K562 (cell line): Measurements from ENCODE around the gene KIAA1614. TPM values are rescaled to one million over a fixed set of nuclear protein-coding genes. Genes with fewer than 3 reads are reported as not detected.

ENCODE experiments used
- ATAC-seq: fragments of 200-7000 bp; cut with Tn5 transposase; 3 replicates; pipeline ENCODE4 v1.9.1; 2020; ENCODE audit warnings: moderate library complexity
- BruUV-seq: library from RNA; stranded (reverse); fragments of 400-500 nt; replicated peaks from 2 replicates; lab custom pipeline; 2021; lab: Mats Ljungman, UMichigan
- CTCF ChIA-PET: fragments of 300-600 bp; formaldehyde crosslinking; extraction: SDS; loops from one replicate; lab custom pipeline; 2021; ENCODE audit warnings: low intra/inter-chr PET ratio; lab: Yijun Ruan, JAX
- POLR2A ChIA-PET: fragments of 300-600, 350-650 bp; sonication (Branson Sonifier 250); formaldehyde crosslinking; extraction: SDS; loops from one replicate; lab custom pipeline; 2021; ENCODE audit warnings: antibody characterized with exemption, inconsistent platforms; lab: Yijun Ruan, JAX
- DNase-seq, 4 experiments: peaks; one replicate each; pipeline versions ENCODE4 v3.0.0 to v3.0.0-alpha.2; 2011 to 2018; ENCODE audit warnings: low spot score in 3 of 4, mixed read lengths in 3 of 4; ENCODE audit errors: extremely low read depth in 1 of 4
- FAIRE-seq: peaks from 2 replicates; lab custom pipeline; 2011; peaks lifted over from hg19 to GRCh38; lab: Jason Lieb, UNC
- H2AFZ ChIP-seq: 2 replicates; pipeline ENCODE4 v1.6.0; 2011; ENCODE audit warnings: low read depth, low read length, control low read depth, inconsistent platforms
- H3K27ac ChIP-seq: fragments of 200-600 bp; 3 replicates; pipeline ENCODE4 v1.8.0; 2011; ENCODE audit warnings: low read depth, mild to moderate bottlenecking, control low read depth, inconsistent platforms, low read length, moderate library complexity, mixed read lengths; ENCODE audit errors: extremely low read depth
- H3K27me3 ChIP-seq, 2 experiments: fragments of 300-600 bp in 1 of 2; 2 replicates in 1 of 2; 3 replicates in 1 of 2; pipeline versions ENCODE4 v1.6.0 to v1.8.0; 2011; ENCODE audit warnings: inconsistent platforms in 2 of 2, low read length in 2 of 2, mild to moderate bottlenecking in 1 of 2, mixed read lengths in 1 of 2, moderate library complexity in 1 of 2; ENCODE audit not compliant: control insufficient read depth in 2 of 2, insufficient read depth in 2 of 2
- H3K36me3 ChIP-seq: fragments of 300-600 bp; 3 replicates; pipeline ENCODE4 v1.8.0; 2011; ENCODE audit warnings: mild to moderate bottlenecking, low read length, inconsistent platforms; ENCODE audit not compliant: control insufficient read depth, insufficient read depth
- H3K4me1 ChIP-seq, 2 experiments: fragments of 200-600 bp in 1 of 2; replicated peaks in 1 of 2; 2 replicates in 1 of 2; 3 replicates in 1 of 2; pipeline versions ENCODE4 v1.5.1 to v1.8.0; 2011; ENCODE audit warnings: inconsistent platforms in 2 of 2, low read length in 2 of 2, mild to moderate bottlenecking in 1 of 2, mixed read lengths in 1 of 2, moderate library complexity in 1 of 2; ENCODE audit not compliant: control insufficient read depth in 2 of 2, insufficient read depth in 2 of 2
- H3K4me2 ChIP-seq: 2 replicates; pipeline ENCODE4 v1.6.1; 2011; ENCODE audit warnings: low read length, control low read depth, inconsistent platforms, mixed read lengths; ENCODE audit not compliant: insufficient read depth
- H3K4me3 ChIP-seq: fragments of 200-600 bp; sonication (generic), shearing (Covaris generic); 2 replicates; pipeline ENCODE4 v1.5.1; 2016; ENCODE audit warnings: control low read depth, inconsistent platforms
- H3K79me2 ChIP-seq: fragments of 200-600 bp; 3 replicates; pipeline ENCODE4 v1.8.0; 2011; ENCODE audit warnings: low read length, inconsistent platforms; ENCODE audit not compliant: control insufficient read depth, insufficient read depth
- H3K9ac ChIP-seq, 2 experiments: 2 replicates each; pipeline versions ENCODE4 v1.6.0 to v1.6.1; 2011; ENCODE audit warnings: low read depth in 2 of 2, low read length in 2 of 2, control low read depth in 1 of 2, inconsistent platforms in 1 of 2, mild to moderate bottlenecking in 1 of 2, mixed read lengths in 1 of 2; ENCODE audit not compliant: insufficient read depth in 1 of 2
- H3K9me1 ChIP-seq: one replicate; pipeline ENCODE4 v1.6.0; 2011; ENCODE audit warnings: inconsistent platforms, mild to moderate bottlenecking, low read length, moderate library complexity; ENCODE audit not compliant: control insufficient read depth, insufficient read depth
- H3K9me3 ChIP-seq: replicated peaks from 2 replicates; pipeline ENCODE4 v1.5.1; 2011; ENCODE audit warnings: low read depth, low read length, inconsistent platforms; ENCODE audit not compliant: control insufficient read depth, insufficient read depth
- H4K20me1 ChIP-seq: replicated peaks from 2 replicates; pipeline ENCODE4 v1.6.1; 2011; ENCODE audit warnings: low read length, inconsistent platforms, mixed read lengths; ENCODE audit not compliant: control insufficient read depth, insufficient read depth
- EGR1 ChIP-seq: fragments of 450-650 bp; conservative IDR thresholded peaks from 2 replicates; pipeline ENCODE4 v1.6.1; 2017; ENCODE audit warnings: mild to moderate bottlenecking
- NFATC3 ChIP-seq: fragments of 450-650 bp; IDR thresholded peaks from 2 replicates; pipeline ENCODE4 v1.6.1; 2017; ENCODE audit warnings: mild to moderate bottlenecking
- RFX5 ChIP-seq: IDR thresholded peaks from 2 replicates; pipeline ENCODE4 v1.6.1; 2011; ENCODE audit warnings: low read depth, mild to moderate bottlenecking, improper control_type of control experiment, low read length
- SMC3 ChIP-seq: conservative IDR thresholded peaks from 2 replicates; pipeline ENCODE4 v1.6.1; 2011; ENCODE audit warnings: low read depth, low read length, improper control_type of control experiment; ENCODE audit not compliant: insufficient read depth
- SRF ChIP-seq, 2 experiments: fragments of 250-450, 450-650 bp in 1 of 2; sonication (Bioruptor Pico) in 1 of 2; sonication (generic) in 1 of 2; formaldehyde crosslinking; IDR thresholded peaks; 2 replicates each; pipeline versions ENCODE4 v1.5.0 to v1.5.1; 2020 to 2022; ENCODE audit warnings: mild to moderate bottlenecking in 1 of 2, missing genetic modification reagents in 1 of 2
- TCF7L2 ChIP-seq: fragments of 150-350 bp; IDR thresholded peaks from 2 replicates; pipeline ENCODE4 v1.6.1; 2016; ENCODE audit warnings: low read depth, mild to moderate bottlenecking, low read length, moderate library complexity
- TEAD2 ChIP-seq: fragments of 450-650 bp; IDR thresholded peaks from 2 replicates; pipeline ENCODE4 v1.6.1; 2016; ENCODE audit warnings: missing genetic modification characterization, control low read depth, missing compliant biosample characterization
- TOE1 ChIP-seq, 2 experiments: fragments of 450-650 bp in 1 of 2; sonication (generic) in 1 of 2; formaldehyde crosslinking in 1 of 2; IDR thresholded peaks; 2 replicates each; pipeline versions ENCODE4 v1.7.1 to v1.8.0; 2016 to 2022; ENCODE audit warnings: borderline replicate concordance in 2 of 2, mild to moderate bottlenecking in 2 of 2, antibody characterized with exemption in 1 of 2, inconsistent platforms in 1 of 2, low read depth in 1 of 2, missing genetic modification reagents in 1 of 2, moderate library complexity in 1 of 2
- ZEB2 ChIP-seq: fragments of 450-650 bp; IDR thresholded peaks from 2 replicates; pipeline ENCODE4 v1.6.1; 2016
- ZKSCAN8 ChIP-seq: fragments of 200-800 bp; sonication (Bioruptor generic); IDR thresholded peaks from 2 replicates; pipeline ENCODE4 v1.6.1; 2016; ENCODE audit warnings: missing genetic modification characterization, missing compliant biosample characterization
- ZNF212 ChIP-seq: fragments of 450-650 bp; formaldehyde crosslinking; IDR thresholded peaks from 2 replicates; pipeline ENCODE4 v1.4.0; 2020; ENCODE audit warnings: mild to moderate bottlenecking
- ZNF239 ChIP-seq: fragments of 250-450 bp; sonication (Bioruptor Pico); IDR thresholded peaks from 2 replicates; pipeline ENCODE4 v1.4.0; 2020; ENCODE audit warnings: mild to moderate bottlenecking
- WGBS: fragments of 100-300 bp; shearing (Covaris generic); methylation state at CpG from one replicate; pipeline ENCODE4 v1.1.6; 2016; ENCODE audit warnings: low coverage, mixed read lengths; ENCODE audit not compliant: insufficient coverage; ENCODE audit errors: missing lambda C conversion rate; 5-methylcytosine and 5-hydroxymethylcytosine counted together
- in situ Hi-C: fragments of 300-500 bp; cut with MboI; formaldehyde crosslinking; loops from 4 replicates; pipeline ENCODE4 v1.15.0; 2018; ENCODE audit warnings: inconsistent platforms, mixed read lengths
- intact Hi-C: fragments of 100-400 bp; cut with micrococcal nuclease; formaldehyde crosslinking; loops from 2 replicates; pipeline ENCODE4 v1.14.2; 2022
- polyA plus RNA-seq, 8 experiments: library from polyadenylated mRNA; depleted of rRNA in 4 of 8; stranded (reverse) in 5 of 8; unstranded in 3 of 8; fragments of >200 nt; fragmentation: Nextera tagmentation in 2 of 8; fragmentation: Illumina TruSeq in 1 of 8; extraction: Ambion mirVana in 2 of 8; extraction: Trizol in 1 of 8; gene quantifications; 2 replicates each; pipeline versions ENCODE4 v1.2.1 to v1.2.3, GENCODE V29; 2011 to 2014; ENCODE audit warnings: inconsistent platforms in 1 of 8, missing spikeins in 1 of 8
- total RNA-seq, 7 experiments: library from RNA; depleted of rRNA in 6 of 7; stranded (reverse); fragments of >200 nt in 6 of 7; fragmentation: Illumina TruSeq in 2 of 7; extraction: Trizol in 2 of 7; gene quantifications; 2 replicates each; pipeline versions ENCODE4 v1.2.1 to v1.2.3, GENCODE V29; 2011 to 2021; ENCODE audit warnings: low replicate concordance in 1 of 7
- TF ChIP-seq, protein P1 (sequence below): fragments of 450-650 bp; formaldehyde crosslinking; IDR thresholded peaks from 2 replicates; pipeline ENCODE4 v1.4.0; 2022; ENCODE audit warnings: missing genetic modification characterization
- TF ChIP-seq, protein P2 (sequence below): fragments of 250-450 bp; sonication (Bioruptor Pico); IDR thresholded peaks from 2 replicates; pipeline ENCODE4 v1.4.0; 2020
- TF ChIP-seq, protein P3 (sequence below), 2 experiments: fragments of 250-450 bp in 1 of 2; fragments of 450-650 bp in 1 of 2; sonication (Bioruptor Pico) in 1 of 2; IDR thresholded peaks; 2 replicates each; pipeline versions ENCODE4 v1.6.1 to v1.8.0; 2016 to 2021; ENCODE audit warnings: mild to moderate bottlenecking in 2 of 2, moderate library complexity in 2 of 2, missing compliant biosample characterization in 1 of 2, missing genetic modification characterization in 1 of 2

KIAA1614 gene
- total and polyA plus RNA-seq, 9 of the 15 experiments (the other 6 are each of a cell fraction or from before 2014, with no cell fraction given) = 0.01 to 1.1 (median 0.15) TPM; not detected in 1

DNA sequence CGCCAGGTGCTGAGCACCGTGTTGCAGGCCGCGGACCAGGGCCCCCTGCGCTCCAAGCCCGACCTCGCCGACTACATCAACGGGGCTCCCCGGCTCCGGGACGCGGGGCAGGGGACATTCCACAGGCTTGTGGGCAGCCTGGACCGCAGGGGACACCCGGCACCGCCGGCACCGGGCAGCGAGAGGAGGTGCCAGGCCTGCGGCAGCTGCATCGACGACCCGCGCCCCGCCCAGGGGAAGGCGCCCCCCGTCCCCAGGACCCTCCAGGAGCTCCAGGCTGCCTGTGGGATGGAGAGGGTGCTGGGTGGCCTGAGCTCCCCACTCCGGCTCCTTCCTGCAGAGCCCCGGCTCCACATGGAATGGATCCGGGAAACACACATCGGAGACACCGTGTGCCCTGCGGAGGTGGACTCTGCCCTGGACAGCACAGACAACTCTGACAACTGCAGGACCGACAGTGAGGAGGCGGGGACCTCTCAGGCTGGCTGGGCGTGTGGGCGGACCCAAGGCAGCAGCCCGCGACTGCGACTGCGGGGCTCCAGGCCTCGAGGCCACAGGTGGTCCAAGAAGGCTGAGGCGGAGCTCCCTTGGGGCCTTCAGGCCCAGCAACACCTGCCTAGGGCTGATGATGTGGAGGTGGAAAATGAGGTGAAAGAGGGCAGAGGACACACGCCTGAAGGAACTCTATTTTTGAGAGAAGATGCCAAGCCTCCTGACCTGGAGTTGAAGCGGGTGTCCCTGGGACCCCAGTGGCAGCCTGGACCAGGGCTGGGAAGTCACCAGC lies 22.8 kb downstream of the KIAA1614 start (continued):
- 0 out of 2 replicates have a peak, but pooled peaks have one; percentile 10 for TF ChIP-seq SMC3
- peak; percentile 58 for TF ChIP-seq EGR1
- TF ChIP-seq, protein P1, sequence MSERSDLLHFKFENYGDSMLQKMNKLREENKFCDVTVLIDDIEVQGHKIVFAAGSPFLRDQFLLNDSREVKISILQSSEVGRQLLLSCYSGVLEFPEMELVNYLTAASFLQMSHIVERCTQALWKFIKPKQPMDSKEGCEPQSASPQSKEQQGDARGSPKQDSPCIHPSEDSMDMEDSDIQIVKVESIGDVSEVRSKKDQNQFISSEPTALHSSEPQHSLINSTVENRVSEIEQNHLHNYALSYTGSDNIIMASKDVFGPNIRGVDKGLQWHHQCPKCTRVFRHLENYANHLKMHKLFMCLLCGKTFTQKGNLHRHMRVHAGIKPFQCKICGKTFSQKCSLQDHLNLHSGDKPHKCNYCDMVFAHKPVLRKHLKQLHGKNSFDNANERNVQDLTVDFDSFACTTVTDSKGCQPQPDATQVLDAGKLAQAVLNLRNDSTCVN (CRISPR knock-in tag) = no peak

DNA sequence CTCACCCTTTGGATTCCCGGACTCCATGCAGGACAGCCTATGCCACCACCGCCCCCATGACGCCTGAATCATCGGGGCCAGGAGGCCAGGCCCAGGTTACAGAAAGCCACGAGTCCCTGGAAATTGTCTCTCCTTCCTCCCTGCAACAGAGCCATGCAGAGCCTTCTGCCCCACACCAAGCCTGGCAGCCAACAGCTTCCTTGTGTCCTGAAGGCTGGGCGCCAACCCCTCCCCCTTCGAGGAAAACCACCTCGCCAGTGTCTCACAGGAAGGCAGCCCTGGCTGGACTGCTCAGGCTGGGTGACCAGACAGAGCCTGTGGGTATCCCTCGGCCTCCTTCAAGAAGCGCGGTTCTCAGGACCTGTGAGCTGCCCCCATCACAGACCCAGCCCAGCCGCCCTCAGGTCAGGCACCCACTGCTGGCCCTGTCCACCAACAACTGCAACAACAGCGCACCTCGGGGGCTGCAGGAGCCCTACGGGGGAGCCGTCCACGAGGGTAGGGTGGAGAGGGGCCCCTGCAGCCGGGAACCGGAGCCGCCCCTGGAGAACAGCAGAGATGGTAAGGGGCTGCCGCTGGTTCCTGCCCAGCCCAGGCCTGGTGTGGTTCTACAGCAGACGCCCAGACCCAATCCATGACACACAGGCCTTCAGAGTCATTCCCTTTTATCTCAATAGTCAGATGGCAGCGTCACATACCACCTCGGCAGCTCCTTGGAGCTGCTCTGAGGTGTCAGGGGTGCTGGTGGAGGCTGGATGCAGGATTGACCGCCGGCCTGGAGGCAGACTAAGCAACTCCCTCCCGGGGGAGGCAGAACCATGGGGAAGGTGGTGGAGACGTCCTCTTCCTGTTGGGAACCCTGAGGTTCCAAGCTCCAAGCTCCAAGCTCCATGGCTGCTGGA lies 23.7 kb downstream of the KIAA1614 start:
- peak overlapping the region in 1 of 2 experiments; percentile 59; a peak in 2 of 4 replicates for H3K9ac ChIP-seq
- POLR2A ChIA-PET = interaction anchor here (0.6 to 0.9 kb wide), 2 partner anchors 10 to 41 kb away, joined by 3 read pairs; no protein-coding TSS in a partner anchor
- in situ Hi-C loops = no loop called here
- no peak overlapping the region for H3K4me3 ChIP-seq
- no peaks in the 10 kb centered on the region for H3K79me2 ChIP-seq
- no peak overlapping the region for H2AFZ ChIP-seq
- no peak overlapping the region for H3K27ac ChIP-seq
- no peaks in the 10 kb centered on the region for H4K20me1 ChIP-seq
- intact Hi-C loops = no loop called here
- peaks cover 15 to 41% of the 10 kb centered on the region in 2 experiments; a peak in 4 of 5 replicates for H3K4me1 ChIP-seq
- CTCF ChIA-PET = no interaction called here
- ATAC-seq (no peak), DNase-seq (no peak), FAIRE-seq (no peak)
- H3K36me3 ChIP-seq = no peaks in the 10 kb centered on the region
- no peaks in the 10 kb centered on the region for H3K9me3 ChIP-seq
- H3K4me2 ChIP-seq = no peak overlapping the region
- no TSS peak for BruUV-seq
- H3K27me3 ChIP-seq = peaks cover 3 to 4% of the 10 kb centered on the region in 2 experiments; a peak in 1 of 5 replicates
- H3K9me1 ChIP-seq = peaks cover 4% of the 10 kb centered on the region
- WGBS = 52% methylated on average over 28 of the region's 28 CpGs
- TF ChIP-seq SRF (CRISPR knock-in tag; IDR thresholded peaks at IDR 0.05) (no peak), ZKSCAN8 (no peak), ZNF239 (CRISPR knock-in tag) (no peak), TCF7L2 (no peak), ZNF212 (CRISPR knock-in tag) (no peak), TEAD2 (tag) (no peak), RFX5 (no peak), NFATC3 (no peak), ZEB2 (no peak), TOE1 (IDR thresholded peaks at IDR 0.05; ENCODE audit: borderline replicate concordance) (no peak), TOE1 (CRISPR knock-in tag; IDR thresholded peaks at IDR 0.05; ENCODE audit: borderline replicate concordance, low read depth) (no peak)
- TF ChIP-seq, protein P2, sequence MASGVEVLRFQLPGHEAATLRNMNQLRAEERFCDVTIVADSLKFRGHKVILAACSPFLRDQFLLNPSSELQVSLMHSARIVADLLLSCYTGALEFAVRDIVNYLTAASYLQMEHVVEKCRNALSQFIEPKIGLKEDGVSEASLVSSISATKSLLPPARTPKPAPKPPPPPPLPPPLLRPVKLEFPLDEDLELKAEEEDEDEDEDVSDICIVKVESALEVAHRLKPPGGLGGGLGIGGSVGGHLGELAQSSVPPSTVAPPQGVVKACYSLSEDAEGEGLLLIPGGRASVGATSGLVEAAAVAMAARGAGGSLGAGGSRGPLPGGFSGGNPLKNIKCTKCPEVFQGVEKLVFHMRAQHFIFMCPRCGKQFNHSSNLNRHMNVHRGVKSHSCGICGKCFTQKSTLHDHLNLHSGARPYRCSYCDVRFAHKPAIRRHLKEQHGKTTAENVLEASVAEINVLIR (CRISPR knock-in tag) = no peak
- TF ChIP-seq, protein P3, sequence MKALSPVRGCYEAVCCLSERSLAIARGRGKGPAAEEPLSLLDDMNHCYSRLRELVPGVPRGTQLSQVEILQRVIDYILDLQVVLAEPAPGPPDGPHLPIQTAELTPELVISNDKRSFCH (CRISPR knock-in tag; IDR thresholded peaks at IDR 0.05) = no peak
- TF ChIP-seq, protein P3 (tag; IDR thresholded peaks at IDR 0.05) = no peak
